DMS 273 (cell line): ENCODE measurements around the gene SMIM26.
A peak's percentile ranks its signal among the peaks of the same experiment; 100 is the strongest.

ENCODE experiments used
- DNase-seq: peaks from one replicate; lab custom pipeline; 2025; ENCODE audit not compliant: unreplicated experiment; lab: John Stamatoyannopoulos, UW

SMIM26 gene

GRCh38 chr20:18580012-18580411 lies 12.8 kb downstream of the SMIM26 start:
- DNase-seq, result no peak

GRCh38 chr20:18585134-18585533 lies 17.9 kb downstream of the SMIM26 start:
- DNase-seq, result peak; percentile 14

GRCh38 chr20:18587665-18588573 lies 20.7 kb downstream of the SMIM26 start, which contains the start of gene DTD1:
DTD1 (plus strand) TSS chr20:18588054; CDS start chr20:18588073, 19 bp downstream.
- peak; percentile 97 for DNase-seq

GRCh38 chr20:18588574-18588933 lies 21.3 kb downstream of the SMIM26 start:
- no peak for DNase-seq

- no peak for DNase-seq
These were observed 22.9 kb downstream of the SMIM26 start for GRCh38 chr20:18589941-18590674.

GRCh38 chr20:18596270-18596669 lies 29.0 kb downstream of the SMIM26 start:
- no peak for DNase-seq

GRCh38 chr20:18609741-18610140 lies 42.5 kb downstream of the SMIM26 start:
- DNase-seq, result no peak

- DNase-seq, result no peak
These were observed 44.3 kb downstream of the SMIM26 start for GRCh38 chr20:18611492-18611891.

GRCh38 chr20:18613553-18613952 lies 46.3 kb downstream of the SMIM26 start:
- no peak for DNase-seq

GRCh38 chr20:18614244-18614643 lies 47.0 kb downstream of the SMIM26 start:
- DNase-seq, result no peak

- DNase-seq, result no peak
These were observed 47.9 kb downstream of the SMIM26 start for GRCh38 chr20:18615020-18615650.
